GM19238 (cell line): Measurements from ENCODE around the gene STK39.

ENCODE experiments used
- DNase-seq: peaks from one replicate; pipeline ENCODE4 v3.0.0; 2011; ENCODE audit warnings: low spot score; ENCODE audit not compliant: insufficient read length

The STK39 gene

DNA sequence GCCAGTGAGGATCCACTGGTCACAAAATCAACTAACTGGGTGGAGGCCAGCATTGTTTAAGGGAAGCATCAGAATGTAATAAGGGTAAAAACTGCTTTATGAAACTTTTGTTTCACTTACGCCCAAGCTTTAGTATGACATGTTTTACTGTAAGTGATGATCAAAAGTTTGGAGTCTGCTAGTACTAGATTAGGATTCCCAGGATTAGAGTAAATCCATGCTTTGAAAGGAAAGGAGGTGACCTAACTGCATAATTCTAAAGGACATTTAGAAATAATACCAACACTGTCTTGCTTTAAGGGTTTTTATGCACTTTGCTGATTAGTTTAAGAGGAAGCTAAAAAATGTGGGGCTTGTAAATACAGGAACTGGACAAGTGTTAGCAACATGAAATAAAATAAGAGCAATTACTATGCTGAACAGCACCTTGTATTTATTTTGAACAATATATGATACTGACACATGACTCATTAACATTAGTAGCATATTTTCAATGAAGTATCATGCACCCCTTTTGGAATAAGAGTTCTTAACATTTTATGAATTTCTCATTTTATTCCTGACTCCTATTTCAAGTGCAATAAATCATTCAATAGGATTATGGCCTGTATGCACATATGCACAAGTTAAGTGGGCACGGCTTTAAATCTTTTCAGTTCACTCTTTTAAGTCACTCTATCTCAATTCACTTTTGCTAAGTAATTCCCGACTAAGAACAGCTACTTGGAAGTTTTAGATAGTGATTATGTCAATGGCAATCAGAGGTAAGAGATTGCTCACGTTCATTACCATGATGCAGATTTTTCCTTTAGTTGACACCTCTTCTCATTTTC, 62.5 kb downstream of the STK39 start:
- DNase-seq, result no peak

DNA sequence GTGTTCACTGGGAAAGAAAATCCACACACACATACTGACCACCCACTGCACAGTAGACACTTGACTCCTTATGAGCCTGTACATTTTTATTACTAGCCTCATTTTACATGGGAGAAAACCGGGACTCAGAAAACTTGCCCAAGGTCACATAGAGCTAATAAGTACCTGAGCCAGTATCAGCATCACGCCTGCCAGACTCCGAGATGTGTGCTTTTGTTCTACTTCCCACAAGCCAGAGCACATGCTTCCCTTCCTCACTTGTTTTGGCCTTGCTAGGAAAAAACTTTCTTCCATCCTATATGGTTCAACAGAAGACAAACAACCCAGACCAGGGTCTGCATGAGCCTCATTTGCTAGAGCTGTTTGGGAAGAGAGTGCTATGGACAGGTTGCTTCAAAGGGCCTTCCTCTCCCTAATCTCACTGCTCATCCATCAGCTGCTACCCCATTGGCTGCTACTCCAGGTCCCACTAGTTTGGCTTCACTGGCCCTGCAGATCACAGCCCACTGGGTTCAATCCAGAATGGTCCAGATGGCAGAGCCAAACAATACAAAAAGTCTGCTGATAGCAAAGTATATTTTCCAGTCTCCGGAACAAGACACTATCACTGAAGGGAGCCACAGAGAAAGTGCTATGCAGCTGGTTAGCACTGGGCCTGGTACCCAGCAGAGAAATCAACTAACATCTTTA, 63.9 kb downstream of the STK39 start:
- DNase-seq, result no peak

DNA sequence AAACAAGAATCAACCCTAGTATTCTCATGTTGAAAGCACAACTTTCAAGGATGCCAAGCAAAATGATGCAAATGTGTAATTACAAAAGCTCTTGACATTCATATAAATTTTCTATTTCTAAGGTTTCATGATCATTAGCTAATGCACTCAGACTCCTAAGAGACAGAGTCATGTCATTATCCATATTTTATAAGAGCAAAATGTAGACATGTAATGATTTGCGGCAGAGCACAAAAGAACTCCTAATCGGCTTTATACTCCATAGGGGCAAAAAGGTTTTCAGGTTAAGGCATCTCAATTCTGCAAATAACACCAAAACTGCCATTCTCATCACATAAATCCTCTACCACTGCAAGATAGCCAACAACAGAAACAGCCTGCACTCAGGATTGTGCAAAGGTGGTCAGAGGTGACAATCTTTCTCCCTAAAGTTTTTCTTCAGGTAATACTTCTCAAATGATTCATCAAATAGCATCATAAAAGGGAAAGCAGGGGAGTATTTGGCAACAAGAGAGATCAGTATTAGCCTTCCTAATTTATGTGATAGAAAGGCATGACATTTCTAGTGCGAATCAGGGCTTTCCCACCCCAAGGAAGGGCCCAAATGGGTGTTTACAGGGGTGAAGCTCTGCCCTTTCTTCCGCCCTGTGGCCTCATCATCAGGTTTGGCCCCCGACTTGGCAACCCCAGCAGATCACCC, 64.7 kb downstream of the STK39 start:
- DNase-seq, result no peak

DNA sequence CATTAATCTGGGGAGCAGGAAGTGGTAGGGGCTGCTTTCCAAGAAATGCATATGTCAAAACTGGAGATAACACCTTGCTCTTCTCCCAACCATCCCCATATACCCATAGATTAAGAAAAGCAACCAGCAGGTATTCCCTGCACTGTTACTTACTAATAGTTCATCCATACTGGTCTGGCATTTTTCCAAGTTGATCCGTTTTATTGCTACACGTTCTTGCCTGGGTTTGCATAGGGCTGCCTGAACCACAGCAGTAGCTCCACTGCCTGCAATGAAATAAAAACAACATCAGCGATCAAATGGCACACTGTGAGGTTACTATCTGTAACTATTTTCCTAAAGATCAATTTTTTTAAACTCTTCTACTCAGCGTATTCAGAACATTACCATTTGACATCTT, 65.6 kb downstream of the STK39 start:
- DNase-seq, result no peak

DNA sequence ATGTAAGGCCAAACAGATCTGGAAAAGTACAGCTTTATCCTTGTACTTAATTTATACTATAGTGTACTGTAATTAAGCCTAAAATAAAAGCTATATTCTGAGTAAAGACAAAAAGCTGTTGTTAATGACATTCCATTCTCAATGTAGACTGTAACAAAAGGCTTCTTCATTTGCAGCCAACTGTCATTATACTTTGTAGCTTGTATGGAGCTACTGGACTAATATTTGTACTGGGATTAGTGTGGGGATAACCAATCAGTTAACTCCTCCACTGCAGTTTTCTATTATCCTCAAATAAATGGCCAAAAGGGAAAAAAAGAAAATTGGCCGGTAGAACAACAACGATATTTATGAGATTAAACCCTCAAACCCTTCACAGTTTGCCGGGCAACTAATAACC, 66.5 kb downstream of the STK39 start:
- no peak for DNase-seq

DNA sequence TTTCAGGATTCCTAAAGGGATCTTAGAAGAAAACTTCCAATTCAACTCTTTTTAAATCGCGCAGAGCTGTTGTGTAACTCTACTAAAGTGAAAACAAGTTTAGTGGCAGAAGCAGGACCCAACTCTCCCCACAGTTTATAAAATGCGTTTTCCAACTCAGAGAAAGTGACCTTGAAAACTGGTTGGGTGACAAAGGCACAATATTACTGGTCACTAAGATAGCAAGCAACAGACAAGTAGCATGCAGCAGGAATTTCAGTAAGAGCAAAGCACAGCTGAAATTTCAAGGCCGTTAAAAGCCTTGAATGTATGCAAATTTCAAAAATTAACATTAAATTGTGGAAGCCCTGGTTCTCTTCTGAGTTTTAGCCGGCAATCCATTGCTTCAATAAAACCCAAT, 66.9 kb downstream of the STK39 start:
- no peak for DNase-seq

DNA sequence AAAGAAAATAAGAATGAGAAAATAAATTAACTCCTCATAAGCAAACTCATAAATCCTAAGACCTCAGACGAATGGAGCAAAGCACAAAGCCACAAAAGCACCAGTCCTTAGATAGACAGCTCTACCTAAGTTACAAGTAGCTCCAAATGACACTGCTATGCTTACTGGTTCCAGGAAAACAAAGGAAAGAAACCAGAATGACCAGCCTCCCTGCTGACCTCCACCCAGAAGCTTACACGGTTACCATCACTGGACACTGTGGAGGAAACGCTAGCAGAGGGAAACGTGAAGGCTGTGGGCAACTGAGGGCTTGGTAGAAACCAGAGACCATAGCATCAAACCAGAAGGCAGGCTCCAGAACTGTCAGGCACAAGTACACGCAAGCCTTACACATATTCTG, 67.8 kb downstream of the STK39 start:
- no peak for DNase-seq

DNA sequence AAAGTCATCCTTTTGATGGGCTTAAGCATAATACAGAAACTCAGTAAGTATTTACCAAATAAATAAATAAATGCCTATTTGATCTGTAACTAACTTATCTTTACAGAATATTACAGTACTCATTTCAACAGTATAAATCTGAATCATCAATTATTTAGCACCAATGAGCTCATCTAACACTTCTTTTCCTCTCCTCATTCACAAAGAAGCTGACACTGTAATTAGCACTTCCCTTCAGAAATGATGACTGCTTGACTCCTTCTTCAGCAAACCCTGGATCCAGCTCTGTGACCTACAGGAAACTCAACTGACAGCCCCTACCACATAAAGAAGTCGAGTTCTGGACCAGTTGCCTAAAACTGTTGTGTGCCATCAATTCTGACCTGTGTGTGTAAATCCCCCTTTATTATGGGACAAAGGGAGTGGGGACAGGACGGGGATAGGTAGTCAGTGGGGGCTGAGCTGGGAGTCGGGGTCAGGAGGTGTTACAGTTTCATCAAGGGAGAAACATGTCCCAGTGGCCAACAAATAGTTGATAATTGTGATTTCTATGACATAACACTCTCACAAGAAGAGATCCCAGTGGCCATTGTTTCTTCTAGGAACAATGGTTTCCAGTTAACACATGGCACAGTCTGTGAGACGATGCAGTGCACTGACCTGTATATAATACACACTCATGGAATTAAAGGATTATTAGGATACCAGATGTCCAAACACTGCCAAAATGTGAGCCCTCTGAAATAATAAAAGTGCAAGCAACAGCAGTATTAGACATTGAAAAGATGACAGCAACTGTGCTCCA, 68.7 kb downstream of the STK39 start:
- DNase-seq, result no peak

DNA sequence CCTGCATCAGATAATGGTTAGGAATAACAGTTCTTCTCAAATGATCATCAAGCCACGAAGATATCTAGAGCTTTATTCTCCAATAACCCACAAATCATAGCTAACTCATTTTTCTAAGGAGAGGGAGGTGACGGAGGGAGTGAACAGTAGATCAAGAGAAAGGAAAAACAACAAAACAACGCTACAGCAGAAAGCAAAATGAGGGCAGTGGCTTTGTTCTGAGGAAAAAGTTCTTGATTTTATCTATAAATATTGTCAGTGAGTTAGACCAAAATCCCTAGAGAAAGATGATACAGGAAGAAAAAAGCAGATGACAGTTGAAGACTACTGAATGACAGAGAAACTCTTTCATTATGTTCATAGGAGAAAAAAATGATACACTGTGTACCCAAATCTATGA, 71.0 kb downstream of the STK39 start:
- no peak for DNase-seq

DNA sequence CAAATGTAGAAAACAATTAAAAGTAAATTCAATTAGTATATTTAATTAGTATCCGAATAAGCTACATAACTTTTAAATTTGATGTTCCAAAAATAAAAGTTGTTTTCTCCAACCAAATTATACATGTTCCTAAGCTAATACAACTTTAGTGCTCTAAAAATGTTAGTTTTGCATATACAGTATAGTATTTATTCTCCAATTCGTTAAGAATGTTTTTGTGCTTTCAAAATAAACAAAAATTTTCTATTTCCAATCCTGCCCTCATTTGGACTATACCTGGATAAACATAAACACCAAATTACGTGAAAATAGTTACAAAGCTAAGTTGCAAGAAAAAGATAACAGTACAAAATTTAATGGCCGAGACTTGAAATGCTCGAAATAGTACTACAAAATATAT, 71.9 kb downstream of the STK39 start:
- DNase-seq, result no peak

DNA sequence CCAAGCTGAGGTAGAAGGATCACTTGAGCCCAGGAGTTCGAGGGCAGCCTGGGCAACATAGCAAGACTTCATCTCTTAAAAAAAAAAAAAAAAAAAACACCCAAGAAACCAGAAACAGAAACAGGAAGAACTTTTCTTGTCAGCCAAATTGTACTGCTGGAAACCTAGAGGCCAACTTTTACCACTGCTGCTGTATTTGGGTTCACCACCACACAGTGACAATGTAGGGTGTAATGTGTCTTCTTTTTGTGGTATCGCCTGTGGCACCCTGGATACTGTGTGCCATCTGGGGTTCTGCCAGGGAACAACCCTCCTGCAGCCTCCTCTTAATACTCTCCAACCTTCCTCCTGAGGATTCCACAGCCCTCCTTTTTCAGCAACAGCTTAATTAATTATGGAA, 72.6 kb downstream of the STK39 start:
- no peak for DNase-seq

DNA sequence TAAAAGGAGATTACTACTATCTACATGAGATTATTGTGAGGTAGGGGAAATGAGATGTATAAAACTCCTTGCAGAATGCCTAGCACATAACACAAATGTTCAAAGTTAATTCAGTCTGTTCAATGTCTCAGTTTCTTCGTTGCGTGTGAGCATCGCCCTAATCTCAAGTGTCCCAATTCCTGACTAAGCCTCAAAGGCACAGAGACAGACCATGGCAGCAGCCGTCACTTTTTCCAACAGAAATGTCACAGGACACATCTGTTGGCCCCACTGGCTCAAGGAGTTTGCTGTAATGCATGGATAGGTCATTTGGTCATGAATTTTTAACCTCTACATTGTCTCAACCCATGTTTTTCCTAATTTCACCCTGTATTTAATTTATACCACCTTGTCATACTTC, 75.3 kb downstream of the STK39 start:
- DNase-seq, result no peak

DNA sequence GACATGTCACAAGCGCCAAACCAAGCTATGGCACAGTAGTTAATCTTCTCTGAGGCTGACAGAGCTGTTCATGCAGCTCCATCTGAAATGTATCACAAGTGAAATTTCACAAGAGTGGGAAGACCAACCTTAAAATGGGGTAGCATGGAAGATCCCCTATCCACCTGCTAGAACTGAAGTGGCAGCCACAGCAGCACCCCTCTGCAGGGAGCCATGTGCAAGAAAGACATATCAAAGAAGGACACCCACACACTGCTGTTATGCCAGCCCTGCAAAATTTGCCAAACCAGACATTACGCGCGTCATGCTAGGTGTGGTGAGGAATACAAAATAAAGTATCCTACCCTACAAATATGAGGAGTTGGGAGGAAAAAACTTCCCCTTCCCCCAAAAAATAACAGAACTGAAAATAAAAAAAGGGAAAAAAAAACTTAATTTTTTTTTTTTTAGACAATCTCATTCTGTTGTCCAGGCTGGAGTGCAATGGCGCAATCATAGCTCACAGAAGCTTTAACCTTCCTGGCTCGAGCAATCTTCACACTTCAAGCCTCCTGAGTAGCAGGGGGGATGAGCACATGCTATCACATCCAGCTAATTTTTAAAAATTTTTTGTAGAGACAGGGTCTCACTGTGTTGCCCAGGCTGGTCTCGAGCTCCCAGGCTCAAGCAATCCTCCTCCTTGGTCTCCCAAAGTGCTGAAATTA, 76.2 kb downstream of the STK39 start:
- no peak for DNase-seq

DNA sequence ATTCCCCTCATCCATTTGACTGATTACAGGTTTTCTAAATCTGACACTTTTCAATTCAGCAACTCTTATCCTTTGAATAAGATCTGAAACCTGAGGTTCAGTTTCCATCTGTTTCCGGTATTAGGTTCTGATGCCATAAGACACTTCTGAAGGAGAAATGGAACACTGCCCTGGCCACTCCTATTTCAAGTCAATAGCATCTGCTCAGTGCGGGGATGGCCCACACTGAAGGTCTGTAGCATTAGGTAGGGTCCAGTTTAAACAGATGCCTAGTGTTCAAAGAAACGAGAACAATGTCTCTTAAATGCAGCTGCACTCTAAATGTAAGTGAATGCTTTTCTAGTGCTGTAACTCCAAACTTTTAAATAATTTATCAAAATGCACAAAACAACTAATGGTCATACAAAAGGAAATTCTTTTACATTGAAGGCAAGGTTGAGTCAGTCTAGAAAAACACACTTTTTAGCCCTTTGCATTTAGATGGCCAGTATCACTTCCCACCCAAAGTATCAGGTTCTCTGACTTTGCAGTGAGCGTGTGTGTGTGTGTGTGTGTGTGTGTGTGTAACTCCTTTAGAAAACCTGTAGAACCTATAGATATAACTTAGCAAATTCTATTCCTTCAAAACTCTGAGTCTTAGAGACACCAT, 78.2 kb downstream of the STK39 start:
- DNase-seq, result no peak

DNA sequence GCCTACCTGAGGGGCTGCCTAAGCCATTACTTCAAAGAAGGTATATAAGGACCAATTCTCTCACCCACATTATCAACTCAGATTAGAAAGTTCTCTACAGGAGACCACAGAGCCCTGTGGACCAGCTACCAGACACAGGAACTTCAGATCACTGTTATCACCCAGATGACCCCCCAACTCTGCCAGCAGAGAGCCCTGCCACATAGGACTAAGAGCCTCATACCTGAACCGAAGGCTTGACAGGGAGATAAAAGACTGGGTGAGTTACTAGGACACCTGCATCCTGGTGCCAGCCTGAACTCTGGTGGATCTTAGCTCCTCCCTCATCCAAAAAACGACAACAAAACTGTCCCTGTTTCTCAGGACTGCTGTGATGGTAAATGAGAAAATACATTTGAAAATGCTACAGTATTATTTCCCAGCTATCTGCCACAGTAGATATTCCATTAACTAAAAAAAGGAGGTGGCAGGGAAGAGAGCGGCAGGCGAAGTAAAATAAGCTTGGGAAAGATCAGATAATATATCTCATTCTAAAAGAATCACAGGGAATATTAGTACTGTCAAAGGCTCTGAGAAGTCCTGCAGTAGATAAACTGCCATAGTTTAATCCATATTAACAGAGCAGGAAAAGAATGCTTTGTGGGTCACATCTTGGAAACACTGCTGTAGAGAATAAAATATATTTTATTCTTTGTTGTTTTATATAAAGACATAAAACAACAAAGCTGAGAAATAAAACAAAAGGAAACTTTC, 79.7 kb downstream of the STK39 start:
- DNase-seq, result no peak

DNA sequence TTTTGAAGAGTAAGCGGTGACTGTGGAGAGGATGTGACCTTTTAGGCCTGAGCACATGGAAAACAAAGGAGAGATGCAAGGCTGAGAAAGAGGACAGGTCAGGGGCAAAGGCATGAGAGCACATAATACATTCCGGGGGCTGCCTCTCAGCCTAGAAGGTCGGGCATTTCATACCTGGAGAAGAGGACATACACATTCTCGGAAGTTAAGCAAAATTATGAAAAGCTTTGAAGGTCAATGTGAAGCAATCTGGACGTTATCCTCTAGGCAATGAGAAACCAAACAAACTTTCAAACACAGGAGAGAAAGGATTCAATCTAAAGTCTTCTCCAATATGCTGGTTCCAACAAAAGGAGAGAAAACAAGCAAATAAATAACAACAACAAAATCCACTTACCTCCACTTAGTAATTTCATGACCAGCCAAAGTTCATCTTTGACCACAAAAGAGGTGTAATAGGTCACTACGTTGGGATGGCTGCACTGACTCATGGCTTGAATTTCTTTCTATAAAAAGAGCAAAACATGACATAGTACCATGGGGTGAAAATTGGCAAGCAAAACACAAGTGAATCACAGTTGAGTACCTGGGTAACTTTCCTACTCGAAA, 80.4 kb downstream of the STK39 start:
- no peak for DNase-seq

DNA sequence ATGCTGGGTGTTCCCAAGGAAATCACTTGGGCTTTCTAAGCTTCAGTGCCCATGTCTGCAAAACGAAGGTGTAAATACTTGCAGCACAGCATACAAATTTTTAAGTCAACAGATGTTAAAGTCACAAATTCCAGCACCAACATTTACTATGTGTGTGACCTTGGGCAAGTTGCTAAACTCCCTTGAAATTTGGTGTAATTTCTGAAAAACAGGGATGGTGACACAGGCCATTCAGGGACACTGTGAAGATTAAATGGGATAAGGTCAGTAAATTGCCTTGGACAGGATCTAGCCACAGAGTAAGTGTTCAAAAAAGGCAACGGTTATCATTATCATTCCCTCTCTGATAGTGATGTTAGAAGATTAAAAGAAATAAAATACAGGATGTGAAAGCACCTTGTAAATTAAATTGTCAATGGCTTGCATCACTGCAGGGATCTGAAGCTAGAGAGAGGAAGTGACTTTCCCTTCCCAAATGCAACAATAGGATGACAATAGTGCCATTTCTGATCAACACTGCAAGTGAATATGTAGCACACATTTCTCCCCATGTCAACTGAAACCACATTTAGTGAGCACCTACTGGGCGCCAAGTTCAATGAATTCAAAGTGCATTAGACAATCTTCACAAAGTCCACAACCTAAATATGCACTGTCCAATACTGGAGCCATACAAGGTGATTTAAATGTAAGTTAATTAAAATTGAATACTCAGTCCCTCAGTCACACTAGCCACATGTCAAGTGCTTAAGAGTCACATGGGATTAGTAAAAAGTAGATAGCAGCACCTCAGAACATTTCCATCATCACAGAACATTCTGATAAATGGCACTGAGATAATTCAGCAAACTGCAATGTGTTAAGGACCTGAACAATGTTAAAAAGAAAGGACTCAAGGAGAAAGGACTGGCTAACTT, 81.2 kb downstream of the STK39 start:
- no peak for DNase-seq

DNA sequence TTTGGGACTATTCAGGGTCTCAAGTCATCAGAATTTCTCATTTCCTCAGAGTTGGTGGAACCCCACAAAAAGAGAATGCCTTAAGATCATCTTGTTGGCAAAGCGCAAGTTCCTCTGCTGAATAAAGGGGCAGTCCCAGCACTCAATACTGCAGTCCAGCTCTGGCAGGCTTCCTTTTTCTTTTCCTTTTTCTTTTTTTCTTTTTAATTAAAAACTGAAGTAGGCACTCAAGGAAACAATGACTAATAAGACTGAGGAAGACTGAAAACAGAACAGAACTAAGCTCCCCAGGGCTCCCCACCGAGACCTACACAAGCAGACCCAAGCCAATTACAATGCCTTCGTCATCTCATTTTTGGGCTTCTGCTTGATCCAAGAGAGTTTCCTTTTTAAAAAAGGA, 82.0 kb downstream of the STK39 start:
- no peak for DNase-seq
